NB4 (cell line): ENCODE results near the gene RPL41.

Experiments used
- DNase-seq: peaks from one replicate; pipeline ENCODE4 v3.0.0; 2010; ENCODE audit warnings: low read depth
- H3K4me3 ChIP-seq: one replicate; pipeline ENCODE4 v1.5.1; 2011; ENCODE audit warnings: mild to moderate bottlenecking, low read depth, low read length, moderate library complexity
- CTCF ChIP-seq: IDR thresholded peaks from one replicate; pipeline ENCODE4 v1.5.1; 2012; ENCODE audit warnings: low read depth, low read length
- MAX ChIP-seq: IDR thresholded peaks from 2 replicates; pipeline ENCODE4 v1.6.1; 2011; ENCODE audit warnings: low read depth, low read length
- MYC ChIP-seq: IDR thresholded peaks from 2 replicates; pipeline ENCODE4 v1.6.1; 2011; ENCODE audit warnings: low read depth, low read length
- POLR2A ChIP-seq: IDR thresholded peaks from 2 replicates; pipeline ENCODE4 v1.6.1; 2011; ENCODE audit warnings: mild to moderate bottlenecking; ENCODE audit not compliant: insufficient read length; ENCODE audit errors: extremely low read depth

The RPL41 gene

GRCh38 chr12:56137853-56138571, 21.6 kb downstream of the RPL41 start:
- TF ChIP-seq CTCF (no peak), MYC (no peak), MAX (no peak), POLR2A (no peak)
- no peak for DNase-seq
- H3K4me3 ChIP-seq, result no peak overlapping the region

GRCh38 chr12:56141946-56142784, 25.7 kb downstream of the RPL41 start:
- TF ChIP-seq CTCF, result no peak
- TF ChIP-seq POLR2A, result no peak
- TF ChIP-seq MYC, result no peak
- TF ChIP-seq MAX, result no peak

GRCh38 chr12:56143217-56143616, 26.8 kb downstream of the RPL41 start:
- no peak for TF ChIP-seq MYC
- TF ChIP-seq POLR2A, result no peak
- TF ChIP-seq MAX, result no peak
- TF ChIP-seq CTCF, result no peak
- DNase-seq, result no peak
- no peak overlapping the region for H3K4me3 ChIP-seq

More at GRCh38 chr12:56141946-56142784, 25.7 kb downstream of the RPL41 start:
- no peak overlapping the region for H3K4me3 ChIP-seq
- no peak for DNase-seq

GRCh38 chr12:56143870-56144269, 27.4 kb downstream of the RPL41 start:
- DNase-seq, result no peak
- no peak overlapping the region for H3K4me3 ChIP-seq
- TF ChIP-seq MAX (no peak), MYC (no peak), CTCF (no peak), POLR2A (no peak)

- no peak for DNase-seq
- no peak overlapping the region for H3K4me3 ChIP-seq
- TF ChIP-seq MYC (no peak), CTCF (no peak), MAX (no peak), POLR2A (no peak)
These were observed 28.8 kb downstream of the RPL41 start for GRCh38 chr12:56145217-56145616.
